CD4-positive, alpha-beta T cell (primary cell): ENCODE data around the gene CCDC71L. TPM values are rescaled to one million over a fixed set of nuclear protein-coding genes. Genes with fewer than 3 reads are reported as not detected.

Source experiments
- ATAC-seq: fragments of 200-7000 bp; cut with Tn5 transposase; one replicate; pipeline ENCODE4 v1.10.0; 2022; ENCODE audit warnings: mild to moderate bottlenecking; ENCODE audit not compliant: poor library complexity
- CTCF ChIA-PET: fragments of 350-600 bp; sonication (Branson Sonifier 250); formaldehyde crosslinking; loops from one replicate; lab custom pipeline; 2021; ENCODE audit warnings: antibody characterized with exemption, inconsistent platforms; lab: Charles Lee
- POLR2A ChIA-PET: fragments of 350-600 bp; sonication (Branson Sonifier 250); formaldehyde crosslinking; loops from one replicate; lab custom pipeline; 2021; ENCODE audit warnings: antibody characterized with exemption, inconsistent platforms; lab: Charles Lee
- DNase-seq, 14 experiments: peaks; one replicate each; pipeline ENCODE4 v3.0.0-alpha.2; 2013 to 2020; ENCODE audit warnings: mixed read lengths in 2 of 14
- H3K27ac ChIP-seq, 2 donors: one replicate each; pipeline versions ENCODE4 v1.5.1 to v1.7.0; 2013; ENCODE audit warnings: low read length in 2 of 2, low read depth in 1 of 2, mild to moderate bottlenecking in 1 of 2
- H3K27me3 ChIP-seq, 2 experiments: 1 replicate in 1 of 2; 2 replicates in 1 of 2; pipeline versions ENCODE4 v1.6.1 to v1.7.0; 2013; ENCODE audit warnings: low read length in 2 of 2, control low read depth in 1 of 2, mild to moderate bottlenecking in 1 of 2, moderate library complexity in 1 of 2; ENCODE audit not compliant: insufficient read depth in 2 of 2, control insufficient read depth in 1 of 2
- H3K36me3 ChIP-seq: one replicate; pipeline ENCODE4 v1.6.1; 2013; ENCODE audit warnings: low read length, control low read depth; ENCODE audit not compliant: insufficient read depth
- H3K4me1 ChIP-seq: one replicate; pipeline ENCODE4 v1.6.1; 2013; ENCODE audit warnings: low read length, control low read depth; ENCODE audit not compliant: insufficient read depth
- H3K4me3 ChIP-seq: one replicate; pipeline ENCODE4 v1.5.1; 2013; ENCODE audit warnings: mild to moderate bottlenecking, low read length, moderate library complexity
- H3K9me3 ChIP-seq, 2 experiments: 1 replicate in 1 of 2; 2 replicates in 1 of 2; pipeline versions ENCODE4 v1.6.1 to v1.7.0; 2013; ENCODE audit warnings: low read length in 2 of 2, mild to moderate bottlenecking in 2 of 2, control low read depth in 1 of 2, moderate library complexity in 1 of 2; ENCODE audit not compliant: control insufficient read depth in 1 of 2, insufficient read depth in 1 of 2
- H3K27ac Mint-ChIP-seq: one replicate; pipeline ENCODE4 v1.8.0; 2020; ENCODE audit warnings: mixed read lengths
- H3K27me3 Mint-ChIP-seq: one replicate; pipeline ENCODE4 v1.8.0; 2021; ENCODE audit warnings: mixed read lengths
- H3K36me3 Mint-ChIP-seq: one replicate; pipeline ENCODE4 v1.8.0; 2021; ENCODE audit warnings: low read depth, mixed read lengths
- H3K4me1 Mint-ChIP-seq: one replicate; pipeline ENCODE4 v1.8.0; 2021; ENCODE audit warnings: low read depth, mixed read lengths
- H3K4me3 Mint-ChIP-seq: one replicate; pipeline ENCODE4 v1.8.0; 2020; ENCODE audit warnings: mild to moderate bottlenecking, mixed read lengths
- H3K9me3 Mint-ChIP-seq: one replicate; pipeline ENCODE4 v1.8.0; 2020; ENCODE audit warnings: mixed read lengths
- intact Hi-C, 2 experiments: fragments of 100-400 bp; cut with DNase I in 1 of 2; cut with micrococcal nuclease in 1 of 2; formaldehyde crosslinking; loops; one replicate each; pipeline versions ENCODE4 v1.15.1 to v1.9.0; 2023 to 2025; cut with DNase I, micrococcal nuclease
- total RNA-seq, 174 experiments: library from RNA in 2 of 174; stranded (reverse) in 2 of 174; gene quantifications; one replicate each; pipeline ENCODE4 v1.2.3 and lab custom pipeline; 2021 to 2026
- TF ChIP-seq, protein P1 (sequence below): fragments of 200-600 bp; IDR thresholded peaks from one replicate; pipeline ENCODE4 v1.8.0; 2022; ENCODE audit warnings: antibody characterized with exemption, mild to moderate bottlenecking

The CCDC71L gene
- total RNA-seq, 2 experiments from 2014 or later, result 9.5 to 9.8 TPM

GRCh38 chr7:106622654-106623314, 38.2 kb downstream of the CCDC71L start:
- intact Hi-C loops, result no loop called here
- H3K4me3 ChIP-seq, result no peak overlapping the region
- peaks cover 0 to 9% of the 10 kb centered on the region in 2 experiments for H3K9me3 ChIP-seq
- H3K27me3 ChIP-seq, result no peaks in the 10 kb centered on the region
- CTCF ChIA-PET, result interaction anchor here (0.7 to 0.9 kb wide), 2 partner anchors 10 to 29 kb away, joined by 3 read pairs; no protein-coding TSS in a partner anchor
- DNase-seq, result no peak
- ATAC-seq, result no peak
- H3K4me1 Mint-ChIP-seq, result no peaks in the 10 kb centered on the region
- H3K27ac Mint-ChIP-seq, result no peak overlapping the region
- H3K9me3 Mint-ChIP-seq, result no peaks in the 10 kb centered on the region
- no peak overlapping the region for H3K27ac ChIP-seq
- TF ChIP-seq, protein P1, sequence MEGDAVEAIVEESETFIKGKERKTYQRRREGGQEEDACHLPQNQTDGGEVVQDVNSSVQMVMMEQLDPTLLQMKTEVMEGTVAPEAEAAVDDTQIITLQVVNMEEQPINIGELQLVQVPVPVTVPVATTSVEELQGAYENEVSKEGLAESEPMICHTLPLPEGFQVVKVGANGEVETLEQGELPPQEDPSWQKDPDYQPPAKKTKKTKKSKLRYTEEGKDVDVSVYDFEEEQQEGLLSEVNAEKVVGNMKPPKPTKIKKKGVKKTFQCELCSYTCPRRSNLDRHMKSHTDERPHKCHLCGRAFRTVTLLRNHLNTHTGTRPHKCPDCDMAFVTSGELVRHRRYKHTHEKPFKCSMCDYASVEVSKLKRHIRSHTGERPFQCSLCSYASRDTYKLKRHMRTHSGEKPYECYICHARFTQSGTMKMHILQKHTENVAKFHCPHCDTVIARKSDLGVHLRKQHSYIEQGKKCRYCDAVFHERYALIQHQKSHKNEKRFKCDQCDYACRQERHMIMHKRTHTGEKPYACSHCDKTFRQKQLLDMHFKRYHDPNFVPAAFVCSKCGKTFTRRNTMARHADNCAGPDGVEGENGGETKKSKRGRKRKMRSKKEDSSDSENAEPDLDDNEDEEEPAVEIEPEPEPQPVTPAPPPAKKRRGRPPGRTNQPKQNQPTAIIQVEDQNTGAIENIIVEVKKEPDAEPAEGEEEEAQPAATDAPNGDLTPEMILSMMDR, result no peak
- POLR2A ChIA-PET, result no interaction called here
- H3K4me3 Mint-ChIP-seq, result no peak overlapping the region
- H3K36me3 Mint-ChIP-seq, result no peaks in the 10 kb centered on the region
- H3K27me3 Mint-ChIP-seq, result no peaks in the 10 kb centered on the region
- no peaks in the 10 kb centered on the region for H3K4me1 ChIP-seq
- H3K36me3 ChIP-seq, result no peaks in the 10 kb centered on the region

- no peak overlapping the region for H3K27ac ChIP-seq
- Mint-ChIP-seq H3K4me3 (no peak overlapping the region), H3K36me3 (no peaks in the 10 kb centered on the region), H3K27me3 (no peaks in the 10 kb centered on the region), H3K27ac (no peak overlapping the region), H3K9me3 (no peaks in the 10 kb centered on the region), H3K4me1 (no peaks in the 10 kb centered on the region)
- ChIA-PET CTCF (interaction anchor here (0.7 kb wide), 1 partner anchor 9 kb away, joined by 3 read pairs; no protein-coding TSS in a partner anchor), POLR2A (no interaction called here)
- DNase-seq, result no peak
- intact Hi-C loops, result no loop called here
- H3K36me3 ChIP-seq, result no peaks in the 10 kb centered on the region
- peaks cover 0 to 9% of the 10 kb centered on the region in 2 experiments for H3K9me3 ChIP-seq
- TF ChIP-seq, protein P1, result no peak
- H3K27me3 ChIP-seq, result no peaks in the 10 kb centered on the region
- H3K4me3 ChIP-seq, result no peak overlapping the region
- no peaks in the 10 kb centered on the region for H3K4me1 ChIP-seq
- ATAC-seq, result no peak
Measured at GRCh38 chr7:106621393-106622132, 39.4 kb downstream of the CCDC71L start.

- no peak overlapping the region for H3K4me3 ChIP-seq
- TF ChIP-seq, protein P1, result no peak
- ATAC-seq (no peak), DNase-seq (no peak)
- peaks cover 0 to 9% of the 10 kb centered on the region in 2 experiments for H3K9me3 ChIP-seq
- H3K27ac ChIP-seq, result no peak overlapping the region
- Mint-ChIP-seq H3K27me3 (no peaks in the 10 kb centered on the region), H3K4me1 (no peaks in the 10 kb centered on the region), H3K36me3 (no peaks in the 10 kb centered on the region), H3K9me3 (no peaks in the 10 kb centered on the region), H3K4me3 (no peak overlapping the region), H3K27ac (no peak overlapping the region)
- ChIA-PET POLR2A (no interaction called here), CTCF (no interaction called here)
- H3K36me3 ChIP-seq, result no peaks in the 10 kb centered on the region
- H3K4me1 ChIP-seq, result no peaks in the 10 kb centered on the region
- intact Hi-C loops, result no loop called here
- no peaks in the 10 kb centered on the region for H3K27me3 ChIP-seq
Measured at GRCh38 chr7:106620676-106621075, 40.3 kb downstream of the CCDC71L start.
